T-helper 1 cell (primary cell): Measurements from ENCODE around the gene CST7.
"Not testable (repeated sequence)": the region's sequence is repeated elsewhere in the genome, so short reads cannot be mapped to it uniquely, and the experiment has no call there.

Source experiments
- DNase-seq, 5 donors: peaks; one replicate each; pipeline ENCODE4 v3.0.0-alpha.2; 2012 to 2020

CST7 gene

DNA sequence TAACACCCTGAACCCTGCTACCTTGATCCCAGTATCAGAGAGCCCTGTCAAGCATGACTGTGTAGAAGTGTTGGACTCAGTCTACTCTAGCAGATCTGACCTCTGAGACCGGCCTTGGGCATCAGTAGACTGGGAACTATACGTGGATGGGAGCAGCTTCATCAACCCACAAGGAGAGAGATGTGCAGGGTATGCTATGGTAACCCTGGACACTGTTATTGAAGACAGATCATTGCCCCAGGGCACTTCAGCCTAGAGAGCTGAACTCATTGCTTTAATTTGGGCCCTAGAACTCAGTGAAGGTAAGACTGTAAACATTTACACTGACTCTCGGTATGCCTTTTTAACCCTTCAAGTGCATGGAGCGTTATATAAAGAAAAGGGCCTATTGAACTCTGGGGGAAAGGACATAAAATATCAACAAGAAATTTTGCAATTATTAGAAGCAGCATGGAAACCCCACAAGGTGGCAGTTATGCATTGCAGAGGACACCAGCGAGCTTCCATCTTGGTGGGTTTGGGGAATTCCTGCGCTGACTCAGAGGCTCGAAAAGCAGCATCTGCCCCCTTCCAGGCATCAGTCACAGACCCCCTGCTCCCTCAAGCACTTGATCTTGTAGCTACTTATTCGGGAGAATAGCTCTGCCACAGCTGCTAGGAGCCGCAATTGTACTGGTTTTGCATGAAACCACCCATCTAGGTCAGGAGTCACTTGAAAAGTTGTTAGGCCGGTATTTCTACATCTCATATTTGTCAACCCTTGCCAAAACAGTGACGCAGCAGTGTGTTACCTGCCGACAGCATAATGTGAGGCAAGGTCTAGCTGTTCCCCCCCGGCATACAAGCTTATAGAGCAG is 19.0 kb upstream of the CST7 start:
- DNase-seq: not testable (repeated sequence)

DNA sequence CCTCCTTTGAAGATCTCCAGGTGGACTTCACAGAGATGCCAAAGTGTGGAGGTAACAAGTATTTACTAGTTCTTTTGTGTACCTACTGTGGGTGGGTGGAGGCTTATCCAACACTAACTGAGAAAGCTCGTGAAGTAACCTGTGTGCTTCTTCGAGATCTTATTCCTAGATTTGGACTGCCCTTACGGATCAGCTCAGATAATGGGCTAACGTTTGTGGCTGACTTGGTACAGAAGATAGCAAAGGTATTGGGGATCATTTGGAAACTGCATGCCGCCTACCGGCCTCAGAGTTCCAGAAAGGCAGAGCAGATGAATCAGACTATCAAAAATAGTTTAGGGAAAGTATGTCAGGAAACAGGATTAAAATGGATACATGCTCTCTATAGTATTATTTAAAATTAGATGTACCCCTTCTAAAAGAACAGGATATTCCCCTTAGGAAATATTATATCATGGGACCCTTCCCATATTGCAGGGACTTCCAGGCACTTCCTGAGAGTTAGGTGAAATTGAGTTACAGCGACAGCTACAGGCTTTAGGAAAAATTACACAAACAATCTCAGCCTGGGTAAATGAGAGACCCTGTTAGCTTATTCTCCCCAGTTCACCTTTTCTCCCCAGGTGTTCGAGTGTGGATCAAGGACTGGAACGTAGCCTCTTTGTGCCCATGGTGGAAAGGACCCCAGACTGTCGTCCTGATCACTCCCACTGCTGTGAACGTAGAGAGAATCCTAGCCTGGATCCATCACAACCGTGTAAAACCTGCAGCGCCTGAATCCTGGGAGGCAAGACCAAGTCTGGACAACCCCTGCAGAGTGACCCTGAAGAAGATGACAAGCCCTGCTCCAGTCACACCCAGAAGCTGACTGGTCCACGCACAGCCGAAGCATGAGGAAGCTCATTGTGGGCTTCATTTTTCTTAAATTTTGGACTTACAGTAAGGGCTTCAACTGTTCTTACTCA is 18.1 kb upstream of the CST7 start:
- not testable (repeated sequence) for DNase-seq

DNA sequence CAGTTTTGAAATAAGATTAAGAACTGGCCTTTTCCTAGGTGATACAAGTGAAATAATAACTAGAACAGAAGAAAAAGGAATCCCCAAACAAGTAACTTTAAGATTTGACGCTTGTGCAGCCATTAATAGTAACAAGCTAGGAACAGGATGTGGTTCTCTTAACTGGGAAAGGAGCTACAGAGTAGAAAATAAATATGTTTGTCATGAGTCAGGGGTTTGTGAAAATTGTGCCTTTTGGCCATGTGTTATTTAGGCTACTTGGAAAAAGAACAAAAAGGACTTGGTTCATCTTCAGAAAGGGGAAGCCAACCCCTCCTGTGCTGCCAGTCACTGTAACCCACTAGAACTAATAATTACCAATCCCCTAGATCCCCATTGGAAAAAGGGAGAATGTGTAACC is 17.2 kb upstream of the CST7 start:
- DNase-seq: peak in 1 of 5 donors; percentile 35

DNA sequence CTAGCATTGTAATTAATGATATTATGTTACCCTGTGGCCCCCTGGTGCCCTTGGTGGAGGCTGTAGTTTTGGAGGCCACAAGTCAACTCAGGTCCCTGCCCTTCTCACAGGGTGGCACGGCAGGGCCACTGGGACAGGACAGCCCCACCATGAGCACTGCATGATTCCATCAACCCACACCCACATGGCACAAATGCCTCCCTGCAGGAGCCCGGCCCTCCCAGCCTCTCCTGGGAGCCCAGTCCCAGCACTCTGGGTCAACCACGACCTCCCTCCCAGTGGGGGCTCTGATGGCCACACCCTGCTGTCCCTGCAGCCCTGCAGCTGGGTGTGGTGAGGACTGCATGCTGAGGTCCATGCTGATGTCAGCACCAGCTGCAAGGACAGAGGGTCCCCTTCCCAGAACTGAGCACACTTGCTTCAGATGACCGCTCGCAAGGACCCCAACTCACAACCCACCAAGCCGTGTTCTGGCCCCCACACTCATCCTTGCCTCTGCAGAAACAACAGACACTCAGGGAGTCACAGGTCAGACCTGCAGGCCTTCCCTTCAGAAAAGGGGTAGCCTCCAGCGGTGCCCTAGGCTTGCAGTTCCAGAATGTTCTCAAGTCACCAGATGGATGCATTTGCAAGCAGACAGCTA is 15.7 kb upstream of the CST7 start:
- DNase-seq: no peak

DNA sequence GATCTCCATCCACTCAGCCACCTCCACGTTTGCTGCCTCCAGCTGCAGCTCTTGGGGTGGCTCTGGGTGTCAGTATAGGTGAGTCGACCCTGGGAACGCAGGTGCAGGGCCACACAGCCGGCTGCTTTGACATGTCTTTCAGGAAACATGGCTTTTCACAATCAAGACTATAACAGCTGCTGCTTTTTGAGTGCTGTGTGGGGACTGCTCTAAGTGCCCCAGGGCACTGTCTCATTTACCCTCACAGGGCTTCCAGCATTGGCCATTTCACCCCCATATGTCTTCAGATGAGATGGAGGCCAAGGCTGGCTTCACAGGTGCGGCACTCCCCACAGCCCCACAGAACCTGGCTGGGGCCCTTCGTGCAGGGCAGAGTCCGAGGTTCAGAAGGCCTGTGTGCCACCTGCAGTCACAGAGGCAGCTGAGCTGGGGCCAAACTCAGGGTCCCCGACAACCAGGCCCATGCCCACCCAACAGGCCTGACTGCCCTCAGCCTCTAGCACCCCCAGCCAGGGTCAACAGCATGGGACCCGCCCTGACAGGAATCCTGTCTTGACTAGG is 14.9 kb upstream of the CST7 start:
- no peak for DNase-seq

DNA sequence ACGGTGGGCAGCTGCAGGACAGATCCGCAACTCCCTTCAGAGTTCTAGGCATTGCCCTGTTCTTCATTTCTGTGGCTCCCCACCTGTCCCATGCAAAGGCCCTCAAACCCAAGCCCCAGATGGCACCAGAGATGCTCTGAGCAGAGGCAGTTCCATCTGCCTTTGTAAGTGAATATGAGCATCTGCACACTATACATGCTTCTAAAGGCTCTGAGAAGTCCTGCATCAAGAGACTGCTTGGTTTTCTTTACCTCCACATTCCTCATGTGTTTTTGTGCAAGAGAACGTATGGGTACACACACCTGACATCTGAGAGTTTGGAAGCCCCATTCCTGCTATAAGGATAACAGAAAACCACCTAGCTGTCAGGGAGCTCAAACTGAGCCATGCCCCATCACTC is 14.4 kb upstream of the CST7 start:
- no peak for DNase-seq

DNA sequence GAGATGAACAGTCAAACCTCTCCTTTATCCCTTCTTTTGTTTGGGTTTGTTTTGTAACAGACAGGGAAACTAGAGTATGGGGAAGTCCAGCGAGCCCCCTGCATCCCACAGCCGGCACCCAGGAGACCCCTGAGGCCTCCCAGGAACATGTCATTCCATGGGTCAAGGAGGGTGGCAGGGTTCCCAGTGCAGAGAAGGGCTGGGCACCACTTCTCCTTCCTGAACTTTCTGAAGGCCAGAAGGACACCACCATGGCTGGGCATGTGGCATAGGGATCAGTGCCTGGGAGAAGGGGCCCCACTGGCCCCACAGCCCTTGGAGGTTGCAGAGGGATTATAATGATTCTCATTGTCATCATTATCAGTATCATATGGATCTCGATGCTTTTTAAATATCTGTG is 13.9 kb upstream of the CST7 start:
- no peak for DNase-seq

DNA sequence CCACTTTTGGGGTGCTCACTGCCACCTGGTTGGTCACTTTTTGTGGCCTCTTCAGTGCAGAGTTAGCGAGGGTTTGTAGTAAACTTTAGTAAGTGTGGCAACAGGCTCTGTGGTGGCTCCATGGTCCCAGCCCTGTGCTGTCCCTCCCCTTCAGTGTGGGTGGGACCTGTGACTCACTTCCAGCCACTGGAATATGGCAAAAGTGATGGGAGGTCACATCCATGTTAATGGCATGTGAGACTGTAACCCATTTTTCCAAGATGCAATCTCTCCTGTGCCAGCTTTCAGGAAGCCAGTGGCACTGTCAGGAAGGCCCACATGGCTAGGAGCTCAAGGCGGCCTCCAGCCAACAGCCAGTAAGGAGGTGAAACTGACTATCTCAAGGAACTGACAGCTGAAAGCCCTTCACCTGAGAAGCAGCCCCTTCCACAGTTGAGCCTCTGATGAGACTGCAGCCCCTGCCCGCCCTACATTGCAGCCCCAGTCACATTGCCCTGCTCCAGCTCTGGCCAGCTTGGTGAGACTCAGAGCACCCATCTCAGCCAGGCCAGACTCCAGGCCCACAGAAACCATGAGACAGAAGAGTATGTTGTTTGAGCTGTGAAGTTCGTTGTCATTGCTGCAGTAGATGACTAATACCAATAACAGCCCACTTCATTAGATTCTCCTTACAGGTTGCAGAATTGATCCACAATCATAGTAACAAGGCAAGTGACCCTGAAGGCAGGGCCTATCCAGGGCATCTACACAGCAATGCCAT is 13.1 kb upstream of the CST7 start:
- no peak for DNase-seq

DNA sequence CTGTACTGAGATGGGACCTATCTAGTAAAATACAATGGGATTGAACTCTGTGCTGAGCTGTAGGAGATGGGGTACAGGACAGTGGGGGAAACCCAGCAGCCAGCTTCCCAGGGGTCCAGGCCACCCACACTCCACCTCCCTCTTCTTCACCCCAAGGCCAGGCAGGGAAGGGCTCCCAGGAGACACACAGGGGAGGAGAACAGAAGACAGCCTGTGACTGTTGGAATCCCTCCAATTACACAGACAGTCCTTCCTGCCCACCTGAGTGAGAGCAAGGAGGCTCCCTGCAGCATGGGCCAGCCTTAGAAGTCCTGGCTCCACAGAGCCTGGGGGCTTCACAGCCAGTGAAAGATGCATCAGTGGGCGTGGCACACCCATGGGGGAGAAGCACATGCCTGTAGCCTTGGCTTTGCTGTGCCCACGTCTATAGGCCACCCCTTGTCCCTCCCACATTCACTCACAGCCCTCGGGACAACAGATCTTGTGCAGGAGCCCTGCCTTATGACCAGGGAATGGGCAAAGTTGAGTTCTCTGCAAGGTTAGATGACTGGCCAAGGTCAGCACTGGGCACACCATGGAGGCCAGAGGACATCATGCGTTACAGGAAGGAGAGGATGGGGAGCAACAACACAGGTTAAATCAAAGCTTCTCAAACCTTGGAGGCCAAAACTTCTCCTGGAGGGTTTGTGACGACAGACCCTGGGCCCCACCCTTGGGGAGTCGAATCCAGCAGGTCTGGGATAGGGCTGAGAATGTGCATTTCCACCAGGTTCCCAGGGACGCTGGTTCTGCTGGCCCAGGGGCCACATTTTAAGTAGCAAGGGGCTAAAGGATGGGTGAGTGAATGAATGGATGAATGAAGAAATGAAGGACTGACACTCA is 12.3 kb upstream of the CST7 start:
- DNase-seq: no peak

DNA sequence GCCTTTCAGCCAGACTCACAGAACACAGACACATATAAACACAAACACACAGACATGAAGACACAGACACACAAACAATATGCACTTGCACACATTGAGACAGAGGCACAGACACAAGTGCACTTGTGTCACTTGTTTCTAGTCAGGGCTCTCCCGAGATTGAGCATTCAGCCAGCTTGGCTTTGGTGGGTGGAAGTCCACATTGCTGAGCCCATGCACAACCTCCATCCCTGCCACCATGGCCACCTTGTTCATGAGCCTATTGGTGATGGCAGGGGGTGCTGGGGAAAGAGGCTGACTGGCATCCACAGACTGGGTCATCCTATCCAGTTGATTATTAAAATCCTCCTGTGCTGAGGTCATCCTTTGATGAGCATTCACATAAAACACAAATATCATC is 11.5 kb upstream of the CST7 start:
- DNase-seq: no peak

DNA sequence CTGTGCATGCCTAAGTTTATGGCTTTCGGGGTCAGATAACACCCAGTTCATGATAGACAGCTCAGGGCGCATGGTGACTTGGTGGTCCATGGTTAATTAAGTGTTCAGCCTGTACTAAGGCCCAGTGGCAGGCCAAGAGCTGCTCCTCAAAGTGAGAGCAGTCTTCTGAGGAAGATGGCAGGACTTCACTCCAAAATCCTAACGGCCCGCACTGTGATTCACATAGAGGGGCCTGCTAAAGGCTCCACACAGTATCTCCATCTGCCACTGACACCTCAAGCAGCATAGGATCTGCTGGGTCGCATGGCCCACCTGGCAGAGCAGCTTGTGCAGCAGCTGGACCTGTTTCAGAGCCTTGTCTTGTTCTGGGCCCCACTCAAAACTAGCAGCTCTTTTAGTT is 10.6 kb upstream of the CST7 start:
- no peak for DNase-seq

DNA sequence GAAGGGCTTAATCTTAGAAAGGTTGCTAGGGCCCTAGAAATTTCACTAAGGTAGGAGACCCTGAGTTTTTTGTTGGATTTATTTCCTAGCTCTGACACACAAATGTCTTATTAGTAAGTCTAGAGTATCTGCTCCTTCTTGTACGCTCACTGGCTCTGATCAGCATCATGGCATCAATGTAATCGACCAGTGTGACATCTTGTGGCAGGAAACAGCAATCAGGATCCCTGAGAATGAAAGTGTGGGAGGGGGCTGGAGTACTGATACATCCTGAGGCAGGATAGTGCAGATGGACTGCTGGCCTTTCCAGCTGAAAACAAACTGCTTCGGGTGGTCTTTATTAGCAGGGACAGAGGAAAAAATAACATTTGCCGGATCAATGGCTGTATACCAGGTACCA is 10.0 kb upstream of the CST7 start:
- DNase-seq: no peak

DNA sequence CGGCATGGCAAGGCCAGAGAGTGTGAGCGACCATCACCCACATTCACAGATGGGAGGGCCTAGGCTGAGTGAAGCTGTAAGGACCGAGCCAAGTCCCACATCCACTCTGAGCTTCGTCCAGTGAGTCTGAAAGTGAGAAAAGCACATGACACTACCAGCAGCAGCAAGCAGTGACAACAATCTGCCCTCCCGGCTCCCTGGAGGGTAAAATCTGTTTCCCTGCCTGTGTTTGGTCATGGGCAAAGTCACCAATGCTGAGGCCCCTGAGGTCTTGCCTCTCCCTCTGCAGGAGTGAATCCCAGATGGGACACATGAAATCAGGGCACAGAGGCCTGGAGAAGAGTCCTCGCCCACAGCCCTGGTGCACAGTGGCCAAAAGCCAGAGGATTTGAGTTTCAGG is 6.4 kb upstream of the CST7 start:
- DNase-seq: no peak

DNA sequence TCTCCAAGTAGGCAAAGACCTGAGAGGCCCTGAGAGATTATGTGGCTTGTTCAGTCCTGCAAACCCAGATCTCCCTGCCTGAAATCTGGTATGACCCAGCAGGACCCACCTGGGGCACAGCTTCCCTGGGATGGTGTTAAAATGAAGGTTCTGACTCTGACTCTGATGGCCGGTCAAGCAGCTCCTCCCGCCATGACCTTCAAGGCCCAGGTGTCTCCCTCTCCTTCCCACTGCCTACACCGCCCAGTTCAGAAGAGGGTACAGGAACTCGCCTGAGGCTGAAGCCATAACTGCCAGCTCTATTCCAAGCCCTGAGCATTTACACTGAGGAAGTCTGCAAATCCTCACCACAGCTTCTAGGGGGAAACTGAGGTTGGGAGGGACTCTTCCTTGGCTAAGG is 5.9 kb upstream of the CST7 start:
- no peak for DNase-seq

DNA sequence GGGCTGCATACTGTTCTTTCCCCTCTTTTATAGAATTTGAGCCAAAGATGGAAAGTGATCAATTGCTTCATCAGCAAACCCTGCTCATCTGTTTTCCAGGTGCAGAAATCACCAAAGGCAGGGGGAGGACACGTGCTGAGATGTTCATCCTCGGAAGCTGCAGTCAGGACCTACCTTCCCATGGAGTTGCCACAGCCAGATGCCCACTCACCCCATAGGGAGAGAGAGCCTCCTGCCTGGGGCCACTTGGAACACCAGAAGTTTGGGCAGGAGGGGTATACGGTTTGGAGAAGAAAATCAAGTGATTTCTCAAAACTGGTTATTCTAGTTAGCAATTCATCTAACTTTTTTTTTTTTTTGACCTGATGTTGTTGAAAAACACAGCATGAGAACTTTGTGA is 5.3 kb upstream of the CST7 start:
- no peak for DNase-seq

DNA sequence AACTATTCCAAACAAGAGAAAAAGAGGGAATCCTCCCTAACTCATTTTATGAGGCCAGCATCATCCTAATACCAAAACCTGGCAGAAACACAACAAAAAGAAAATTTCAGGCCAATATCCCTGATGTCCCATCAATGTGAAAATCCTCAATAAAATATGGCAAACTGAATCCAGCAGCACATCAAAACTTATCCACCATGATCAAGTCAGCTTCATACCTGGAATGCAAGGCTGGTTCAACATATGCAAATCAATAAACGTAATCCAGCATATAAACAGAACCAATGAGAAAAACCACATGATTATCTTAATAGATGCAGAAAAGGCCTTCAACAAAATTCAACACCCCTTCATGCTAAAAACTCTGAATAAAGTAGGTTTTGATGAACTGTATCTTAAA is 2.7 kb upstream of the CST7 start:
- DNase-seq: not testable (repeated sequence)

DNA sequence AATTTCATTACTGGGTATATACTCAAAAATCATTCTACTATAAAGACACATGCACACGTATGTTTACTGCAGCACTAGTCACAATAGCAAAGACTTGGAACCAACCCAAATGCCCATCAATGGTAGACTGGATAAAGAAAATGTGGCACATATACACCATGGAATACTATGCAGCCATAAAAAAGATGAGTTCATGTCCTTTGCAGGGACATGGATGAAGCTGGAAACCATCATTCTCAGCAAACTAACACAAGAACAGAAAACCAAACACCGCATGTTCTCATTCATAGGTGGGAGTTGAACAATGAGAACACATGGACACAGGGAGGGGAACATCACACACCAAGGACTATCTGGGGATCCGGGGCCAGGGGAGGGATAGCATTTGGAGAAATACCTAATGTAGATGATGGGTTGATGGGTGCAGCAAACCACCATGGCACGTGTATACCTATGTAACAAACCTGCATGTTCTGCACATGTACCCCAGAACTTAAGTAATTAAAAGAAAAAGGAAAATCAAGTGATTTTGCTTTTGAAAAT is 602 bp upstream of the CST7 start:
- DNase-seq: not testable (repeated sequence)

DNA sequence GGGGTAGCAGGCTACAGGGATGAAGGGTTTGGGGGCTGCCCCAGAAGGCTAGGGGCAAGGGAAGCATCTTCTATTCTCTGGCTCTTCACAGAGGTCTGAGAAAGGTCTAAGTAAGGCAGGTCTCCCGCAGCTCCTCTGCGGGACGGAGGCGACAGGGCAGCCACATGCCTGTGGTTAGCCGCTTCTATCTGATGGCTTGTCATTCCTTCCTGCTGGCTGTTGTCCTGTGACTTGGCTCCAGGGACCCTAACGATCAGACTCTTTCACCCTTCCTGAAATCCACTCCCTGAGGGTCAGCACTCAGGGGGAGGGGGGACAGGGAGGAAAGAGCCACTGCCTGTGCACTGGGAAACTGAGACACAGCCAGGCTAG is 673 bp downstream of the CST7 start:
- peak in 1 of 5 donors; percentile 42 for DNase-seq

DNA sequence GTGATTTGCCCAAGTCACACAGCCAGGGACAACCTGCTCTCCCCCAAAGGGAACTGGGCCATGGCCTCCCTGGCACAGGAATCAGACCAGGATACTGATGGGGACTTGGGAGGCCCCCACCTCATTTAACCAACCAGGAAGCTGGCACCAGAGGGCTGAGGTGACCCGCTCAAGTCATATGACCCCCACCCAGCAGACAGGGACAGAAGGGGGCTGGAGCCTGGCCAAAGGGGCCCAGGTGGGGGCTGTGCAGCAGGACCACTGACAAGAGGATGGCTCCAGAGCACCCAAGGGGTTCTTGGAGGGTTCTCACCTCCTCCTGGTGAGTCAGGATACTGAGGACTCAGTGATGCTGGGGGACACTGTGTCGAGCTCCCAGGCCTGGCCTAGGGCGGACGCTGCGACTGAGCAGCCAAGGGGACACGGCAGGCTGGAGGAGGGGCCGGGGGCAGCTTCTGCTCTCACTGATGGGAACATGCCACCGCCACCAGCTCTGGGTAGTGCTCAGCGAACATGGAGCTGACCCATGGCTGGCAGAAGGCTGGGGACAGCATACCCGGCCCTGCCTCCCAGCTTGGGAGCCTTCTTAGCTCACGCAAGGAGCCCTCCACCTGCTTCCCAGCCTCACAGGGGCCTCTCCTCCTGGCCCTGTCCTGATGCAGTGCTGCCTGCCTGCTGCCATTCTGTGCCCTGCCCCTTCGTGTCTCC is 1.2 kb downstream of the CST7 start:
- DNase-seq: no peak

DNA sequence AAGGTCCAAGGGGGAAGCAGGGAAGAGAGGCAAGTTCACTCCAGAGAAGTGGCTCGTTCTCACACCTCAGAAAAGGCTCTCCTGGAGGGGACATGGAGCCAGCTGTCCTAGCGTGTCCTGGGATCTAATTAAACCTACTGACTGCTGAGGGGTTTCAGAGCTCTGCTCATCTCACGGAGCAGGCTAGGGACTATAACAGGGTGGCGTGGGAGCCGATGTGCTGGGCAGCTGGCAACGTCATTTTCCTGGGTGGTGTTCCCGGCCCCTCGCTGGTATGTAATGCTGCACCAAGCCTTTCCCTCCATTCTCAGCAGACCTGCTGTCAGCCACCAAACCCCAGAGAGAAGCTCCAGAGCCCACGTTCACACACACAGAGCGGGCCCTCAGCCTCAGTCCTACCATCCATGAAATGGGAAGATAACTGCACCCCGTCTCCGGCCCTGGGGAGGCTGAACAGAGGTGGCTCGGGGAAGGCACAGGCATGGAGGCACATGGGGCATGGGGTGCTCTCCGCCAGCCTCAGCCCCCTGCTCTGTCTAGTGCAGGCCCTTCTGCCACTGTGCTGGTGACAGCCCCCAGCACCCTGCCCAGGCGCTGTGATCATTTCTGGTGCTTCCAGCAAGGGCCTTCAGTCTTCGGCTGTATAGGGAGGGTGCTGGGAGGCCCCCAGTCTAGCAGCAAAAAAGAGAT is 1.9 kb downstream of the CST7 start:
- no peak for DNase-seq
